SIG-M5 treated with dmso at 0.1 percent for 504 hours (cell line): Measurements from ENCODE around the gene STIM1.
"Not testable (repeated sequence)": the region's sequence is repeated elsewhere in the genome, so short reads cannot be mapped to it uniquely, and the experiment has no call there.

Experiments
- DNase-seq: peaks from one replicate; lab custom pipeline; 2025; ENCODE audit not compliant: unreplicated experiment; lab: John Stamatoyannopoulos, UW

Gene STIM1

DNA sequence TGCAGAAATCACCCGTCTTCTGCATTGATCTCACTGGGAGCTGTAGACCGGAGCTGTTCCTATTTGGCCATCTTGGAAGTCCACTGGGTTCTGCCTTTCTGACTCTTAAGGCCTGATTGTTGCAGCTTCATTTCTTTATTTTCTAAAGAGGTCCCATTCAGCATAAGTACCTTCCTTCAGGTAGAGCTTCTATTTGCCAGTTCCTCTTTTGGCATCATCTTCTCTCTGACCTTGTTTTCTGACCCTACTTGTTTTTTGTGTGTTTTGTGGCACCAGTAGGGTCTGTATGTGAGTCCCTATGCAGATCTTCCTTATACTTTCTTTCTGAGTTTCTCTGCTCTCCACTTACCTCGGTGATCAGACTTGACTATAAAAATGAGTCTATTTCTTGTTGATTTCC lies 161.7 kb downstream of the STIM1 start:
- no peak for DNase-seq

DNA sequence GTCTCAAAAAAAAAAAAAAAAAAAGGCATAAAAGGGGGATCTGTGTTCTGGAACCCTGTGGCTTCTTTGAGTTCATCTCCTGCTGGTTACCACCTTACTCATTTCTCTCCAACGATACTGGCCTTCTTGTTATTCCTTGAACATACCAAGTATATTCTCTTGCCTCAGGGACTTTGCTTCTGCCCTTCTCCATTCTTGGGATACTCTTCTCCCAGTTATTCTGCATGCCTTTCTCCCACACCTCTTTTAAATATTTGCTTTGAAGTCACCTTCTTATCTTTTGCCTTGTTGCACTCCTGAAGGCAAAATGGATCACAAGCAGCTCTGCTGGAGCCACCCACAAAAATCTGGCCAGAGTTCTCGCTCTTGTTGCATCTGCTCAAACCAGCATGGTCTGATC lies 163.2 kb downstream of the STIM1 start:
- DNase-seq, result no peak

DNA sequence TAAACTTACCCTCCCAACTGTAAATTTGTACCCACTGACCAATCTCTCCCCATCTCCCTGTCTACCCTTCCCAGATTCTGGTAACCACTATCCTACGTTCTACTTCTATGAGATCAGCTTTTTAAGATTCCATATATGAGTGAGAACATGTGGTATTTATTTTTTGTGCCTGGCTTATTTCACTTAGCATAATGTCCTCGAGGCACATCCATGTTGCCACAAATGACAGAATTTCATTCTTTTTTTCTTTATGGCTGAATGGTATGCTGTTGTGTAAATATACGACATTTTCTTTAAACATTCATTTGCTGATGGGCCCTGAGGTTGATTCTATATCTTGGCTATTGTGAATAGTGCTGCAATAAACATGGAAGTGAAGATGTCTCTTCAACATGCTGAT lies 164.4 kb downstream of the STIM1 start:
- no peak for DNase-seq

DNA sequence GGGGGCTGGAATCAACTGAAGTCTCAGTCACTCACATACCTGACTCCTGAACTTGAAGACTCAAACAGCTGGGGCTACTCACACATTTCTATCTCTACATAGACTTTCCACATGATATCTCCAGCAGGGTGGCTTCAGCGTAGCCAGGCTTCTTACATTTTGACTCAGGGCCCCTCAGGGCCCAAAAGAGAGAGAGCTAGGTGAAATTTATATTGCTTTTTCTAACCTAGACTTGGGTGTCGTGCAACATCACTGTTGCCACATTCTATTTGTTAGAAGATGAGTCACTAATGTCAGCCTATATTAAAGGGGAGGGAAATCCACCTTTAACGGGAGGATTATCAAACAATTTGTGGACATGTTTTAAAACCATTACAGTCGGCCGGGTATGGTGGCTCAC lies 167.2 kb downstream of the STIM1 start:
- DNase-seq, result no peak

DNA sequence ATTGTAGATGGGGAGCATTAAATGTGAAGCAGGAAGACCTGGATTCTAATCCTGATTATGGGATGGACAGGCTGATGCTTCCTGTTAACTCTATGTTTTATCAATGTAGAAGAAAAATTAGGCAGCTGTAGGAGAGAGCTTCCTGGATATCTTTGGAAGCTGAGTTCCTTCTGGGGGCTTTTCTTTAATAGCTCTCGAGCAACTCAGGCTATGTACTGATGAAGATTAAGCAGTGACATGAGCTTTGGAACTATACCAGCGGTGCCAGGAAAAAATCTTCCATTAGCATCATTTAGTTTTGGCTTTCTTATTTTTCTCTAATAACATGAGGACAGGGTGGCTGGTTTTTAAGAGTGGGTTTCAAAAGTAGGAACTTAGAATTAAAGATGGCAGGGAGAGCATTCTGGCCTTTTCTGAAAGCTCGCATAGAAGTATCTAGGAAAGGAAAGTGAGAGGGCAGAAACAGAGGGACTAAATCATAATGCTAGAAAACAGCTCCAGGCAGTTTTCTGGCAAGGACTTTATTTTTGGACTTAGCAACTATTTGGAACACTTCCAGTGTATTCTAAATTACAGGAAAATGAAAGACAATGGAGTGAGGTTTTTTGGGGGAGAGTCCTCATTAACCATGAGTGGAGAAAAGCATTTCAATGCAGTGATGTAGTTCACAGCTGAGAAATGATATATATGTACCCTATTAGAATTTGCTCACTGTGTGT lies 169.9 kb downstream of the STIM1 start:
- no peak for DNase-seq

DNA sequence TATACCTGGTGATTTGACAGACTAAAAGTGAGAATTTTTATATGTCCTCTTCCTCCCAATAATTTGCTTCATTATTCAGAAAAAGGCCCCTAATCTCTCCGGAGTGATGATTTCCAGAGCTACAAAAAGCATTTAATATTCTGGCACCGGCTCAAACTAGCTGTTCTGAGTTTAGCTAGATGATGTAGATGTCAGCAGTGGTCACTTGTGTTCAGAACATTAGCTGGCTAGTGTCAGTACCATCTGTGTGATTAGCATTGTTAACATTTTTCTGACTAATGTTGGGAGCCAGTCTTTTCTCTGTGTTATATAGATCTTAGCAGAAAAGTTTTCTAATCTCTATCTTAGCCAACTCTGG lies 170.5 kb downstream of the STIM1 start:
- no peak for DNase-seq

DNA sequence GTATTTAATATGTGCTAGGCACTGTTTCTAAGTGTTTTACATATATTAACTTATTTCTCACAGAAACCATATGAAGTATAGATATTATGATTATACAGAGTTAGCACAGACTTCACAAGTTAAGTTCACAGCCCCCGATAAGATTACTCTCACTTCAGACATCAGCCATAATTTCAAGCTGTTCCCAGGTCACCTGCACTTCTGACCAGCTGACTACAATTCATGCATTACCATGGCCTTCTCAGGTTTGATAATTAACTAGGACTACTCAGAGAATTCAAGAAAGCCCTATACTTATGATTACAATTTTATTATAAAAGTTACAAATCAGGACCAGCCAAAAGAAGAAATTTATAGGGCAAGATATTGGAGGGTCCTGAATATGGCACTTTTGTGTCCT lies 170.9 kb downstream of the STIM1 start:
- DNase-seq, result no peak

DNA sequence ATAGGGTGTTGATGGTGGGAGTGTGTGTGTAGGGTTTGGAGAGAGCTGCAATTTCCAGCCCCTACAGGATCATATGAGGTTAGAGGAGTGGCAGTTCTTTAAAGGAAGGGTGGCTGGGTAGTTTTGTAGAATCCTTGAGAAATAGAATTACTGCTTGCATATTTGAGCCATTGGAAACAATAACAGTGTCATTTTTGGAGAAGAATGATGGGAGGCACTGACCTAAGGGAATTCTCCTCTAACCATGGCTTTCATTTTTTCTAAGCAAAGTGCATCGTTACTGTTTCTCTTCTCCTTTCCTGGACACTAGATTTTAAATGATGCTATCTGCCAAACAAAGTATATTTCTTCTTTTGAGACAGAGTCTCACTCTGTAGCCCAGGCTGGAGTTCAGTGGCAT lies 172.3 kb downstream of the STIM1 start:
- DNase-seq, result no peak

DNA sequence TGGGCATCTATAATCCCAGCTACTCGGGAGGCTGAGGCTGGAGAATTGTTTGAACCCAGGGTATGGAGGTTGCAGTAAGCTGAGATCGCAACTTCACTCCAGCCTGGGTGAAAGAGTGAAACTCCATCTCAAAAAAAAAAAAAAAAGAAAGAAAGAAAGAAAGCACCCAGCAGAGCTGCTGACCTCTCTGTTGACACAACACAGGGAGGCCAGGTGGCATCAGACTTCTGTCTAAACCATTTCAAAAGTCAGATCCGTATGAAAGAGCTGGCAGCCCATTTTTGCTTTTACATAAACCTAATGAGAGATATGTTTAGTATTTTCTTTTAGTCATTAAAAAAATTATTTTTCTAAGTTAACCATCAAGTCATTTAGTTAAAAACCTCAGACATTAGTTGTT lies 174.7 kb downstream of the STIM1 start:
- DNase-seq, result no peak

DNA sequence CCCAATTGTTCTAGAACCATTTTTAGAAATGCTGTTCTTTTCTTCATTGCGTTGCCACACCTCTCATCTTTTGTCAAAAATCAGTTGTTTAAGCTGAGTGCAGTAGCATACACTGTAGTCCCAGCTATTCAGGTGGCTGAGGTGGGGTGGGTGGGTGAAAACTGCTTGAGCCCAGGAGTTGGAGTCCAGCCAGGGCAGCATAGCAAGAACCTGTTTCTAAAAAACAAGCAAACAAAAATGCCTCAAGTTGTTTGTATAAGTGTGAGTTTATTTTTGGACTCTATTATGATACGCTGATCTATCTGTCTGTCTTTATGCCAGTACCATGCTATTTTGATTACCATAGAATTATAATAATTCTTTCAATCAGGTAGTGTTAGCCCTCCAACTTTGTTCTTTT lies 176.6 kb downstream of the STIM1 start:
- DNase-seq, result no peak

DNA sequence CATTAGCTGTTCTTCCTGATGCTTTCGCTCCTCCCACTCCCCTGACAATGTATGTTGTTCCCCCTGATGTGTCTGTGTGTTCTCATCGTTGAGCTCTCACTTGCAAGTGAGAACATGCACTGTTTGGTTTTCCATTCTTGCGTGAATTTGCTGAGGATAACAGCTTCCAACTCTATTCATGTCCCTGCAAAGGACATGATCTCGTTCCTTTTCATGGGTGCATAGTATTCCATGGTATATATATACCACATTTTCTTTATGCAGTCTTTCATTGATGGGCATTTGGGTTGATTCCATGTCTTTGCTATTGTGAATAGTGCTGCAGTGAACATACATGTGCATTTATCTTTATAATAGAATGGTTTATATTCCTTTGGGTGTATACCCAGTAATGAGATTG lies 180.5 kb downstream of the STIM1 start:
- no peak for DNase-seq

DNA sequence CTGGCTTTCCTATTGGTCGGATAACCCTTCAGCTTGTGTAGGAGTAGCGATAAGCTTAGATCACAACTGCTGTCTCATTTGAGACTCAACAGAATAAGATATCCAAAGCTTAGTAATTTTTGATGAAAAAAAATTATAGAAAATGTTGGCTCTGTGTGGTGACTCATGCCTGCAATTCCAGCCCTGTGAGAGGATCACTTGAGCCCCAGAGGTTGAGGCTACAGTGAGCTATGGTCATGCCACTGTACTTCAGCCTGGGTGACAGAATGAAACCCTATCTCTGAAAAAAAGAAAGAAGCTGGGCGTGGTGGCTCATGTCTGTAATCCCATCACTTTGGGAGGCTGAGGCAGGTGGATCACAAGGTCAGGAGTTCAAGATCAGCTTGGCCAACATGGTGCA lies 183.5 kb downstream of the STIM1 start:
- no peak for DNase-seq

DNA sequence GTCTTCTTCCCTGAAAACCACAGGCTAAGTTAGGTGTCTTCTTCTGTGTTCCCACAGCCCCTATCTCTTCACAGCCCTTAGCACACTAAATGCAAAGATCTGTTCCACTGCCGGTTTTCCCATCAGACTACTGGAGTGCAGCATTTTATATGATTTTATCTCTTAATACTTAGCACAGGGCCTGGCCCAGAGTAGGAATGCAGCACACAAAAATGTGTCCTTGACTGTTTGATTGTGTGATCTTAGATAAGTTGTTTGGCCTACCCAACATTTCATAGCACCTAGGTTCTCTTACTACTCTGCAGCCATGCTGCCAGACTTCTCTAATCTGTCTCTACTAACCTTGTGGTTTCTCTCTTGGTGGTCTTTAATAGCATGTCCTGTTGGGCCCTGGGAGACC lies 185.0 kb downstream of the STIM1 start:
- DNase-seq, result no peak

DNA sequence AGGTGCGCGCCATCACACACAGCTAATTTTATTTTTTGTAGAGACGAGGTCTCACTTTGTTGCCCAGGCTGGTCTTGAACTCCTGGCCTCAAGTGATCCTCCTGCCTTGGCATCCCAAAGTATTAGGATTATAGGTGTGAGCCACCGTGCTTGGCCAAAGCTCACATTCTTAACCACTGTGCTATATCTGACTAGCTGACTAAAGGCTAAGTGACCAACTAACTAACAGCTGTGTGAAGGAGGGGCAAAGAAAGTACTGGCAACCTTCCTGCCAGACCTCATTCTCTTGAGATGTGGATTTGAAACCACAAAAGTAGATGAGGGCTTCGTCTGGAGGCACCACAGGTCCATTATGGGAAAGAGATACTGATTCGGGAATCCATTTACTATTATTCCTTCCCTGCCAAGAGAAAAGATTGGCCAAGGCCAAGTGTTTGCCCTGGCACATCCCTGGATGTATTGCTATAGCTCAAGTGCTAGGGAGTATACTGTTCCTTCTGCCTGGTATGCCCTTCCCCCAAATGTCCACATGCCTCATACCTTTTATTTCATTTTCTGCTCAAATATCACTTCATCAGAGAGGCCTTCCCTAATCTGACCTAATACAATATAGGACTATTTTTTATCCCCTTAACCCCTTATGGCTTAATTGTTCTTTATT lies 186.4 kb downstream of the STIM1 start:
- no peak for DNase-seq

DNA sequence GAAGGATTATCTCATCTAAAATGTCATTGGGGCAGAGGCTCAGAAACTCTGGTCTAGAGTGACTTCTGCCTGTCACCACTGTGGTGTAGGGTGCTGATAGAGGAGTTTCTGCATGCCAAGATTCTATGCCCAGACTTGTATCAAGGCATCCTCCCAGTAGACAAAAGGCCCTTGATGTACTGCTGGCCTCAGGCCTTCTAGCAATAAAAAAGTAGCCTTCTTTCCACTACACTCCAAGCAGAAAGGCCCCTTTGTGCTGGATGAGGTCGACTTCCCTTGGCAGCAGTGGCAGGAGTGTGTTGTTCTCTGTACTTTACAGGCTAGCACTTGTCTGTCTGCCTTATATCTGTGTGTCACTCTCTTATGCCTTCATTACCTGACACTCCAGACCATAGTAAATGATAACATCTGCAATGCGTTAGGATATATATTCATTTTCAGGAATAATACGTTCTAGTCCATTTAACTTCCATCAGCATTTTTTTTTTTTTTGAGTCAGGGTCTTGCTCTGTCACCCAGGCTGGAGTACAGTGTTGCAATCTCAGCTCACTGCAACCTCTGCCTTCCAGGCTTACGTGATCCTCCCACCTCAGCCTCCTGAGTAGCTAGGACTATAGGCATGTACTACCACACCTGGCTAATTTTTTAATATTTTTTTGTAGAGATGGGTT lies 189.6 kb downstream of the STIM1 start:
- DNase-seq, result no peak

DNA sequence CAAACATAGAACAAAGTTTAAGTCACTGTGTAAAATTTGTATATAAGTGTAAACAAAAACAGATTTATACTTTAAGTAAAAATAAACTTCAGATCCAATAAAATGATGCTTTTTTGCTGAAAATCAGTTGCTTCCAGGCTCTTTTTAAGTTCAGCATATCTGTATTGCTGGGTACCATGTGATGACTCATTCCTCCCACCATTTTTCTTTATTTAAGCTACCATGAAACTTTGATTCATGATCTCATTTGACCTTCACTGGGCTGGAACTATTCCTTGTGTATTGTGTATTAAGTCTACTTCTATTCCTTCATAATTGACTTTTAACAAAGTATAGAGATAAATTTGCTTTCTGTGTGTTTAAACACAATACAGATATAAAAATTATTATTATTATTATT lies 192.9 kb downstream of the STIM1 start:
- no peak for DNase-seq

DNA sequence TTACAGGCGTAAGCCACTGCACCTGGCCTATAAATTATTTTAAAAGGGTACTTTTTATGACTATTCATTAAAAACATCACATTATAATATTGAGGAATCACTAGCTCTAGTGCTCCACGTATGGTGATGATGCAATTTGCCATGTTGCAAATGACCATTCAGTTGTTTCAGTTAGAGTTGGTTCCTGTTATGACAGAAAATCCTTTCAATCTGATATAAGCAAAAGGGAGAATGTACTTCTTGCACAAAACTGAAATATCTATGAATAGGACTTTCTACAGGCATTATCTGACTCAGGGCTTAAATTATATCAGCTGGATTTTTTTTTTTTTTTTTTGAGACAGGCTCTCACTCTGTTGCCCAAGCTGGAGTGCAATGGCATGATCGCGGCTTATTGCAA lies 193.5 kb downstream of the STIM1 start:
- DNase-seq, result peak; percentile 82

DNA sequence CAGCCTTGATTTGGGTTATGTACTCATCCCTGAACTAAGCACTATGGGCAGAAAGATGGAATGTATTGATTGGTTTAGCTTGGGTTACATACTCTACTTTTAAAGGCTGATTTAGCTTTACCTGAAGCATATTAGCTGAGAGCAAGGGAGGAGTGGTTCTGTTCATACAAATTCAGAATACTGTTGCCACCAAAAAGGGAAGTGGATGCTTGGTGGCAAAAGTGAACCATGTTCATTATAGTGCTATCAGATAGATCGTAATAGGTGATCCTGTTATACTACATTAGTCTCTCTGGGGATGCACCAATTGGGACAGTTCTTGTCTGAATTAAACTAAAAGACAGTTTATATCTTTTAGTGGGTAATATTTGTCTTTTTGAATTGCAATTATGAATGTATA lies 194.7 kb downstream of the STIM1 start:
- DNase-seq, result peak; percentile 5

DNA sequence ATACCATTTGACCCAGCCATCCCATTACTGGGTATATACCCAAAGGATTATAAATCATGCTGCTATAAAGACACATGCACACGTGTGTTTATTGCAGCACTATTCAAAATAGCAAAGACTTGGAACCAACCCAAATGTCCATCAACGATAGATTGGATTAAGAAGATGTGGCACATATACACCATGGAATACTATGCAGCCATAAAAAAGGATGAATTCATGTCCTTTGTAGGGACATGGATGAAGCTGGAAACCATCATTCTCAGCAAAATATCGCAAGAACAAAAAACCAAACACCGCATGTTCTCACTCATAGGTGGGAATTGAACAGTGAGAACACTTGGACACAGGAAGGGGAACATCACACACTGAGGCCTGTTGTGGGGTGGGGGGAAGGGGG lies 197.7 kb downstream of the STIM1 start:
- not testable (repeated sequence) for DNase-seq

DNA sequence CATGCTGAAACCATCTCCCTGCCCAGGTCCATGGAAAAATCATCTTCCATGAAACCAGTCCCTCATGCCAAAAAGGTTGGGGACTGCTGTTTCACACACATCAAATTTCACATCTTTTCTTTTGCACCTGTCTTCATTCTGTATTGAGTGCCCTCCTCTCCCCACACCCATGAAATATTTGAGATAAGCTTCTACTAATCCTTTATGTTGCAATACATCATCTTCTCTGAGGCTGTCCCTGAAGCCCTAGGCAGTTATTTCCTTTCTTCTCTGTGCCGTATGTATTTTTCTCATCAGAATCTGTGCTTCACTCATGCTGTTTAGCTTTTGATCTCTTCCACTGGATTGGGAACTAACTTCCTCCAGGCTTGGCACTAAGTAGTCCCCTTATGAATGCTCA lies 199.2 kb downstream of the STIM1 start:
- DNase-seq, result no peak

DNA sequence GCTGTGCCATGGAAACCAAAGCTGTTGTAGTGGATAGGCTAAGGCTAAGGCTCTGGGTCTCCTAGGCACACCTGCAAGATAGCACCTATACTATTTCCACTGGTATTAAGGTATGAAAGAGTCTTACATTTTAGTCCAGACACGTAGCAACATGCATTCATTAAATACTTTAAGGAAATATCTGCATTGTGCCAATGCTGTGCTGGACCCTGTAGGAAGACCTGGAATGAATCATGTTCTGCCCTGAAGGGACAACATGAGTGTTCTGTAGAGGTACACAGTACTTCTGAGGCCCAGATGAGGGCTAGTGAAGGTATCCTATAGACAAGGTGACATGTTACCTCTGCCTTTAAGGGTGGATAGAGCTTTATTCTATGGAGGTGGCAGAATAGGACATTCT lies 204.0 kb downstream of the STIM1 start:
- DNase-seq, result no peak

DNA sequence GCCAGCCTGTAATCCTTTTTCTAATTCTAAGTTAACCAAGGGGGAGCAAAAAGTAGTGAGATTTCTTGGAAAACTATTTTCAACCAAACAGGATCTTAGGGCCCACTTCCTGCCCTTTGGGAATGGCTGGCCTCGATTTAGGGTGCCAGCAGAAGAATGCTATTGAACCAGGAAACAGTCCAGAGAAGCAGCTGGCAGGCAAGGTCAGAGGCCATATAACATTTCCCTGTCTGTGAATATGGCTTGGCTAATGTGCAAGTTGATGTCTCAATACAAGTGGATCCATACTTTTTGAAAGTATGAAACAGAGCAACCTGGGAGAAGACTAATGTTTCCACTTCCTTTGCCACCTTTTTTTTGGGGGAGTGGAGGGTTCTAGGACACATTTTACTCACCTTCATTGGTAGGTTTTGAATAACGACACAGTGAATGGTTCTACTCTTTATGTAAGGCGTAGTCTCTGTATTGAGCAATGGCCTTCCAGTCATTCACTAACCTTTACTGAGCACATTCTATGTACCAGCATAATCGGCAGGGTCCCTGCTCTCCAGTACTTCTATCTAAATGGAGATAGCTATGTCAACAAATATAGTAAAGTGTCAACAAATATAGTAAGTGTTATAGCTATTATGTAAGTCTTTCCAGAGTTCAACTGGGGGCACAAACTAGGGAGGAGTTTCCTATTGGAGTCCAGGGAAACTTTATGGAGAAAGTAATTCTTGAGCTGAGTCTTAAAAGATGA lies 204.9 kb downstream of the STIM1 start:
- DNase-seq, result no peak
